Caki2 (cell line): ENCODE measurements around the gene TBC1D9B. TPM values are rescaled to one million over a fixed set of nuclear protein-coding genes. Genes with fewer than 3 reads are reported as not detected.
A peak's percentile ranks its signal among the peaks of the same experiment; 100 is the strongest.
"Not testable (repeated sequence)": the region's sequence is repeated elsewhere in the genome, so short reads cannot be mapped to it uniquely, and the experiment has no call there.

Source experiments
- DNase-seq: peaks from one replicate; pipeline ENCODE4 v3.0.0-alpha.2; 2015; ENCODE audit warnings: low read depth
- in situ Hi-C: cut with HindIII; loops from 2 replicates; pipeline ENCODE4 v1.10.0; 2016; ENCODE audit warnings: low sequenced_read_pairs, low pct_unique_long_range_greater_than_20kb, mixed read lengths
- total RNA-seq: library from RNA; depleted of rRNA; stranded (reverse); fragments of >200 nt; shearing (Covaris generic); gene quantifications from 2 replicates; pipeline ENCODE4 v1.2.3, GENCODE V29; 2014; ENCODE audit warnings: low replicate concordance

The TBC1D9B gene
- total RNA-seq, 1 experiment from 2014 or later, result 87.3 TPM

DNA sequence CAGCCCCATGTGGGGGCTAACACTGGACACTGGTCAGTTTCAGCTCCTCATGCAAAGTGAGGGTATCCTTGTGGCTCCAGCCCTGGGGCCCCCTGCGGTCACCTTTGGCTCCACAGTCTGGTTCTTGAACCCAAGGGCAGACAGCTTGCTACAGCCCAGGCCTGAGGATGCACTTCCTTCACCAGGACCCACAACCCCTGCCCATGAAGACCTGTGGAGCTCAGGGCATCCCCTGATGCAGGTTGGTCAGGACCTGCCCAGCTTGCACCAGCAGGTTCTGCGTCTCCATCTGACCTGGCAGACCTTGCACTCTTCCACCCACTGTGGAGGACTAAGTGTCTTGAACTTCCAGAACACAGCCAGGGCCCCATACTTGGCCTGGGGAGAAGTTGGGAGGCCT is 45.4 kb downstream of the TBC1D9B start:
- in situ Hi-C loops, result no loop called here
- no peak for DNase-seq

DNA sequence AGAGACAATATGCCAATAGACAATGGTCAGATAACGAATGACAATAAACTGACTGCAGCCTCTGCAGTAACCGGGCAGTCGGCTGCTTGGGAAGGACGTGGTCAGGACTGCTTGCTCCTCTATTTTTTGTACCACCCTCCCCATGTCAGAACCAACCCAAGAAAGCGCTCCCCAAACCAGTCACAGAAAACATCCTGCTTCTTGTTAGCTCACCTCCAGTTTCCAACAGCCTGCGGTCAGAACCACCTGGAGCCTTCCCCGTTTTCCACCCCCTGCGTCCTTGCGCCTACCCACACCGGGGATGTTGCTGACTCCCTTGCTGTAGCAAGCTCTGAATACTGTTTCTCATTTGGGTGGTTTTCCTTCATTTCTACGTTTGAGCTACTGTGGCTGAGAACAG is 47.4 kb downstream of the TBC1D9B start:
- DNase-seq, result no peak
- in situ Hi-C loops, result no loop called here

DNA sequence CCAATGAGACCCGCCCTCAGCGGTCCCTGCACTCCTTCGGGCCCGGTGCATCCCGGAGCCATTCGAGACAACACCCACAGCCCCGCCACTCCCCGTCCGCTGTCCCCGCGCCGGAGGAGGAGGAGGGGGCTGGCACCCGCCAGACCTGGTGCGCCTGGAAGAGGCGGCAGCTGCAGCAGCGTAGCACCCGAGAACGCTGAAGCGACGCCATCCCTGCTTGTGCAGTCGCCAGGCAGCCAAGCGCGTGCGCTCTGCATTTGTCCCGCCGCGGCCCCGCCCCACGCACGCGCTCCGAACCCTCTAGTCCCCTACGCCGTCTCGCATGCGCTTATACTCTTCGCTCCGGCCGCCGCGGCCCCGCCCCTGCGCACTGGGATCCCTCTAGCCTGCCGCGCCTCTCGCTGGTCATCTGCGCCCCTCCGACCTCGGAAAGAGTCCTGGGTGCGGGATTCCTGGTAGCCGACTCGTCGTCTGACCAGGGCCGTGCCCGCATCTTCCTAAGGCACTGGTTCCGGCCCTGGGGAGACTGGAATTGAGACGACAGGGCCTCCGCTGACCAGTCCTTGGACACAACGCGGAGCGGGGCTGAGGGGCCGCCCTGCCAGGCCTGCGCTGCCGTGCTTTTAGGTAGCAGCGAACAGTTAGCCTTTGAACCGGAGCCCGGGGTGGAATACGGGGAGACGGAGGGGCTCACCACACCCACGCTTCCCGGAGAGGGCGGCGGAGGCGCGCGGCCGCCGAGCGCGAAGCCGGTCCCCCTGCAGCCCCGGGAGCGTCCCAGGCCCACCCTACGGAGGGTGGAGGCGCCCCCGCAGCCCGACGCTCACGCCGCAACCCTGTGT is 48.9 kb downstream of the TBC1D9B start, which contains the start of gene MRNIP:
Gene MRNIP (minus strand): TSS at position 232 of the 842 bp plus-strand sequence. CDS start 21 bp downstream, at position 211.
- in situ Hi-C loops, result no loop called here
- DNase-seq, result peak; percentile 94

DNA sequence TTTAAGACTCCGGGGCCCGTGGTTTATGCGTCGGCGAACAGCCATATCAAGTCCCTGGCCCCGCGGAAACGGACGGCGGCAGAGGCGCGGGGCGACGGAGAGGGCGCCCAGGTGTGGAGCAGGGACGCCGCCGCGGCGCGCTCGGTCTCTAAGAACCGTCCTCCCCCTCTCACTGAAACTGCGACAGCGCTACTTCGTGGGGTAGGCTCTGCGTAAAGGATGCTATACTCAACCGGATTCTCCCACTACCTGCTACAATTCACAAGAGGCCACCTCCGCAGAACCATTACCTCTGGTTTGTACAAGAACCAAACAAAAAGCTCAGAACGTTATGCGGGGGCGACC is 49.5 kb downstream of the TBC1D9B start:
- DNase-seq, result no peak
- in situ Hi-C loops, result no loop called here

DNA sequence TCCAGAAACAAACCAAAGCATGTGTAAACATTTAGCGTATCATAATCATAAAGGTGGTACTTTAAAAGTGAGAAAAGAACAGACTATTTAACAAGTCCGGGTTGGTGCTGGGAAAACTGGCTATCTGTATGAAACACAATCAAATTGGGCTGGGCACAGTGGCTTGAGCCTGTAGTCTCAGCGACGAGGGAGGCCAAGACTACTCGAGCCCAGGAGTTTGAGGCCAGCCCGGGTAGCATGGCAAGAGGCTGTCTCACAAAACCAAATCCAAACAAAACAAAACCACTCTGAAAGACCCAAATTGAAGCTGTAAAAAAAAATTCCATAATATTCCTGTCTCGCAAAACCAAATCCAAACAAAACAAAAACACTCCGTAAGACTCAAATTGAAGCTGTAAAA is 53.3 kb downstream of the TBC1D9B start:
- in situ Hi-C loops, result no loop called here
- no peak for DNase-seq

DNA sequence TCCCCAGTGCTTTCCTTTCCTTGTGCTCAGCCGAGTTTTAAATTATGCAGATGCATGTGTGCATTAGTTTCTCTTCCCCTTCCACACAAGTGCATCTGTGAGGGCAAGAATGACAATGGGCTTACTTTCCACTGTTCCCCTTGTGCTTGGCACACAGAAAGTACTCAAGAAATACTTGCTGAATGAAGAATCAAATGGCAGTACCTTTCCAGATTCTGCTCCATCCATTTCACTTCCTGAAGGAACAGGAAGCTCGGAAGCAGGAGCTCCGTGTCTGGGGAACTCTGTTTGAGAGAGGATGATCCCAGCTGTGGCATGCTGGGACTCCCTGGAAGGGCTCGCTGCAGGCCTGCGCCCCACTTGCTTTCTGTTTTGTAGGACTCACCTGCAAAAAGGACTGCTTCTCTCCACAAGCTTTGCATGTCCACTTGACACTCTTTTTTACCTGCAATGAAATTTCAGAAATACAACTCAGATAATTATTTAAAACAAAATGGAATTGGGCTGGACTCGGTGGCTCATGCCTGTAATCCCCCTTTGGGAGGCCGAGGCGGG is 54.6 kb downstream of the TBC1D9B start:
- DNase-seq, result no peak

DNA sequence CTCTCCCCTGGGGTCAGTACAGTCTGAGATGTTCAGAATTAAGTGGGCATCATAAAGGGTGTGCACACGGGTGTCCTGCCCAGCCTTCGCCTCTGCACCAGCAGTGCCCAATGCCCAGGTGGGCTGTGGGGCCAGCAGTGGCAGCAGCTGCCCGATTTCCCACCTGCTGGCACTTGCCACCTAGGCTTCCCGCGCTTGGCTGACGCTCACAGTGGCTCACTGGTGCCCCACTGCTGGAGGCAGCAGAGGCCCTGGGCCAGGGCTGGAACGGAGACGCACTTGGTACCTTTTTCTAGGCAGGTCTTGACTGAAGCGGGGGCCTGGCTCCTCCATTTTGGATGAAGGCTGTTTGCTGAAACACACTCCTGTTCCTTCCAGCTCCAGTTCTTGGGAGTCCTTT is 66.1 kb downstream of the TBC1D9B start:
- in situ Hi-C loops, result no loop called here
- no peak for DNase-seq

More for the DNA sequence above, 54.6 kb downstream of the TBC1D9B start:
- in situ Hi-C loops, result no loop called here

DNA sequence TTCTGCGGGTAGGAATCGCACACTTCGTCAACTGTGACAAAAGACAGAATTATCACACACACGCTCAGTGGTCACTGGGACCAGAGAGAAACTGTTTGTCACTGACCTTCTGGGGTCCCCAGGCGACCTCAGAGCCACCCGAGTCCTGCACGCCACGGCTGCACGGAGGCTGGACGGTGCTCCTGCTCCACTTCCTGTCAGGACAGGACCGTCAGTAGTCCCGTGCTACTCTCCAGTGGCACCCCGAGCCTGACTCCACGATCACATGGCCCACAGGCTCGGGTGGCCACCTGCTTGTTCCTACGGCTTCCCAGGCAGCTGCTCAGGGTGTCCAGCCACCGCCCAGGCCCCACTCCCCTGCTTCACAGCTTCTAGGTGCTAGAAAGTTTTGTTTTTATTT is 66.9 kb downstream of the TBC1D9B start:
- in situ Hi-C loops, result no loop called here
- DNase-seq, result no peak

DNA sequence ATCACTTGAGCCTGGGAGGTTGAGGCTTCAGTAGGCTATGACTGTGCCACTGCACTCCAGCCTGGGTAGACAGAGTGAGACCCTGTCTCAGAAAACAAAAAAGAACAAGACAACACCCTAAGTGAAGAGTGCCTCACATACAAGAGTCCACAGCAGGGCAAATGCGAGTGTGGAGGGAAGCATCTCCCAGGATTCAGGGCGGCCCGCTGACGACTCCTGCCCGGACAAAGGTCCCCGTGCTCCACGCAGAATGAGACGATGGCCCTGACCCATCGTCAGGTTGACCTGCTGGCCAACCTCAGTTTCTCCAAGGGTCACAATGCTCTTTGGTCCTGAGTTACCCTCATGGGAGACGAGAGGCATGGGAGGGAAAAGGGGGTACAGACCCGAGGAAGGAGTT is 67.4 kb downstream of the TBC1D9B start:
- DNase-seq, result no peak
- in situ Hi-C loops, result no loop called here

DNA sequence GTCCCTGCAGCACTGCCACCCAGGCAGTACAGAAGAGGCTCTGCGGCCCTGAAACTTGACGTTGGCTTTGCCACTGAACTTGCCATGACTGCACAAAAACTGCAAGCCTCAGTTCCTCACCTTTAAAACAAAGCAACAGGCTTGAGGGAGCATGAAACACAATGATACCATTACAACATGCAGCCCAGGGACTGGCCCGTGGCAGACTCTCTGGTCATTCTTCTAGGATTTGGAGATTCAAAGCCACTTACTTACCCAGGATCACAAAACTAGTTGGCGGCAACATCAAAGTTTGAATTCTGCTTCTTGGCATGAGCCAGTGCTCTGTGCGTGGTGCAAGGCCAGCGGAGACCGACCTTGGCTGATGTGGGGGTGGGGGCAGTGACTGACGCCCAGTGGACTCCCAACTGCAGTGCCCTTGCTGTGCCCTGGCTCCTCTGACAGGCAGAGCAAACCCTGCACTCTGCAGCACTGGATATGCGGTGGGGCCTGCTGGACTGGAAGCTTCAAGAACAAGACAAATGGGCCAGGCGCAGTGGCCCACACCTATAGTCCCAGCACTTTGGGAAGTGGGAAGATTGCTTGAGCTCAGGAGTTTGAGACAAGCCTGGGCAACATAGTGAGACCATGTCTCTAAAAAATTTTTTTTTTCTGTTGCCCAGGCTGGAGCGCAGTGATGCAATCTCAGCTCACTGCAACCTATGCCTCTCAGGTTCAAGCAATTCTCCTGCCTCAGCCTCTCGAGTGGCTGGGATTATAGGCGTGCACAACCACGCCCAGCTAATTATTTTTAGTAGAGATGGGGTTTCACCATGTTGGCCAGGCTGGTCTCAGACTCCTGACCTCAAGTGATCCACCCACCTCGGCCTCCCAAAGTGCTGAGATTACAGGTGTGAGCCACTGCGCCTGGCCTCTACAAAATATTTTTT is 68.1 kb downstream of the TBC1D9B start:
- in situ Hi-C loops, result no loop called here
- DNase-seq, result peak; percentile 63

DNA sequence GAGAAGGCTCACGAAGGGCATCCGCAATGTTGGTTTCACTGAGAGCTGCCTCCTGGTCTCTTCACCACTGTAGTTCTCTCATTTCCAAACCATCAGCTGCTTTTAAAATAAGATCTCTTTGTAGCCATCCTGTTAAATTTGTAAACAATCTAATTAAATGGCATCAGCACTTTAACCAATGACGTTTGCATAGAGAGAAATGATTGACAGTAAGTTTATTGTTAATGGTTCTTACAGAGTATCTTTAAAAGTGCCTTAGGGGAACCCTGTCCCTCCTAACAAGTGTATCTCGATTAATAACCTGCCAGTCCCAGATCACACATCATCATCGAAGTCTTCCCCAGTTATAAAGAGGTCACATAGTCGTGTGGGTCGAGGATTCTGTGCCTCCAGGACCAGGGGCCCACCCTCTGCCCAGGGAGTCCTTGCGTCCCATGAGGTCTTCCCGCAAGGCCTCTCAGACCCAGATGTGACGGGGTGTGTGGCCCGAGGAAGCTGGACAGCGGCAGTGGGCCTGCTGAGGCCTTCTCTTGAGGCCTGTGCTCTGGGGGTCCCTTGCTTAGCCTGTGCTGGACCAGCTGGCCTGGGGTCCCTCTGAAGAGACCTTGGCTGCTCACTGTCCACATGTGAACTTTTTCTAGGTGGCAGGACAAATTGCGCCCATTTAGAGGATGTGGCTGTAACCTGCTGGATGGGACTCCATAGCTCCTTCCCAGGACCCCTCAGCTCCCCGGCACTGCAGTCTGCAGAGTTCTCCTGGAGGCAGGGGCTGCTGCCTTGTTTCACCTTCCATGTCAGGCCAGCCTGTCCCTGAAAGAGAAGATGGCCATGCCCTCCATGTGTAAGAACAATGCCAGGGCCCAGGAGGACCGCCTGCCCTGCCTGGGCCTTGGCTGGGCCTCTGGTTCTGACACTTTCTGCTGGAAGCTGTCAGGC is 70.4 kb downstream of the TBC1D9B start:
- peak; percentile 60 for DNase-seq
- in situ Hi-C loops, result no loop called here

DNA sequence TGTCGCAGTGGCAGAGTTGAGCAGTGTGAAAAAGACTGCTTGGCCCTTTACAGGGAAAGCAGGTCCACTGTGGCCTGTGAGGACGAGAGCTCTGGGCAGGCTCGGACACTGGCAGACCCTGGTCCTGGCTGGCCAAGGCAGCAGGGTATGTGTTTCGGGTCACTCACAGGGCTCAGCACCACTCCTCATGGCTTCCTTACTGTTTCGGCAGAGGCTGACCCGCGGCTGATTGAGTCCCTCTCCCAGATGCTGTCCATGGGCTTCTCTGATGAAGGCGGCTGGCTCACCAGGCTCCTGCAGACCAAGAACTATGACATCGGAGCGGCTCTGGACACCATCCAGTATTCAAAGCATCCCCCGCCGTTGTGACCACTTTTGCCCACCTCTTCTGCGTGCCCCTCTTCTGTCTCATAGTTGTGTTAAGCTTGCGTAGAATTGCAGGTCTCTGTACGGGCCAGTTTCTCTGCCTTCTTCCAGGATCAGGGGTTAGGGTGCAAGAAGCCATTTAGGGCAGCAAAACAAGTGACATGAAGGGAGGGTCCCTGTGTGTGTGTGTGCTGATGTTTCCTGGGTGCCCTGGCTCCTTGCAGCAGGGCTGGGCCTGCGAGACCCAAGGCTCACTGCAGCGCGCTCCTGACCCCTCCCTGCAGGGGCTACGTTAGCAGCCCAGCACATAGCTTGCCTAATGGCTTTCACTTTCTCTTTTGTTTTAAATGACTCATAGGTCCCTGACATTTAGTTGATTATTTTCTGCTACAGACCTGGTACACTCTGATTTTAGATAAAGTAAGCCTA is 71.3 kb downstream of the TBC1D9B start:
- DNase-seq, result peak; percentile 70
- in situ Hi-C loops, result no loop called here

DNA sequence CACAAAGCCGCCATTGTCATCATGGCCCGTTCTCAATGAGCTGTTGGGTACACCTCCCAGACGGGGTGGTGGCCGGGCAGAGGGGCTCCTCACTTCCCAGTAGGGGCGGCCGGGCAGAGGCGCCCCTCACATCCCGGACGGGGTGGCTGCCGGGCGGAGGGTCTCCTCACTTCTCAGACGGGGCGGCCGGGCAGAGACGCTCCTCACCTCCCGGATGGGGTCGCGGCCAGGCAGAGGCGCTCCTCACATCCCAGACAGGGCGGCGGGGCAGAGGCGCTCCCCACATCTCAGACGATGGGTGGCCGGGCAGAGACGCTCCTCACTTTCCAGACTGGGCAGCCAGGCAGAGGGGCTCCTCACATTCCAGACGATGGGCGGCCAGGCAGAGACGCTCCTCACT is 72.8 kb downstream of the TBC1D9B start:
- DNase-seq, in situ Hi-C loops: not testable (repeated sequence)

DNA sequence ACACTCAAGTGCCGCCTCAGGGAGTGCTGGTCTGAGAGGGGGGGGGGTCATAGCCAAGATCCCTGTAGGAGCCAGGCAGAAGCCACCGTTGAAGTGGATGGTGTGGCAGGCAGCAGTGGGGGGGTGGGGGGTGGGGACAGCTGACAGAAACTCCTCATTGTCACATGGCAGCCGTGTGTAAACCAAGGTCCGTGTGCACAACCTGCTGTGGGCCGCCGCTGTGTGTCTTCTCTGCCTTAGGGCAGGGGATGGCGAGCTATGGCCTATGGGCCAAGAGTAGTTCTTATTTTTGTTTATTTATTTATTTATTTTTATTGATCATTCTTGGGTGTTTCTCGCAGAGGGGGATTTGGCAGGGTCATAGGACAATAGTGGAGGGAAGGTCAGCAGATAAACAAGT is 73.6 kb downstream of the TBC1D9B start:
- in situ Hi-C loops, result no loop called here
- no peak for DNase-seq

DNA sequence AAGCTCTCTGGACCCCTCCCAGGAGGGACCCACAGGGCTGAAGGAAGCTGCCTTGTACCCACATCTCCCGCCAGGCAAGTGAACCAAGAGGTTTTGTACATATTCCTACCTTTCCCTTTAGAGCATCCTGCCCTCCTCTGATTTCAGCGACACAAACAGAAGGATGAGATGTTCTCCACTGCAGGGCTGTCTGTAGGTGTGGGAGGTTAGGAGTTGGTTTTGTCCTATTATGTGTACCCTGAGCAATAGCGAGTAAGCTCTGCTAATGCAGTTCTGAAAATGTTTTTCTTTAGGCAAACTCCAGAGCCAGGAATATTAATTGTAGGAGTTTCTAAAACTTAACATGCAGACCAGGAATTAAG is 74.0 kb downstream of the TBC1D9B start:
- no peak for DNase-seq
- in situ Hi-C loops, result no loop called here

DNA sequence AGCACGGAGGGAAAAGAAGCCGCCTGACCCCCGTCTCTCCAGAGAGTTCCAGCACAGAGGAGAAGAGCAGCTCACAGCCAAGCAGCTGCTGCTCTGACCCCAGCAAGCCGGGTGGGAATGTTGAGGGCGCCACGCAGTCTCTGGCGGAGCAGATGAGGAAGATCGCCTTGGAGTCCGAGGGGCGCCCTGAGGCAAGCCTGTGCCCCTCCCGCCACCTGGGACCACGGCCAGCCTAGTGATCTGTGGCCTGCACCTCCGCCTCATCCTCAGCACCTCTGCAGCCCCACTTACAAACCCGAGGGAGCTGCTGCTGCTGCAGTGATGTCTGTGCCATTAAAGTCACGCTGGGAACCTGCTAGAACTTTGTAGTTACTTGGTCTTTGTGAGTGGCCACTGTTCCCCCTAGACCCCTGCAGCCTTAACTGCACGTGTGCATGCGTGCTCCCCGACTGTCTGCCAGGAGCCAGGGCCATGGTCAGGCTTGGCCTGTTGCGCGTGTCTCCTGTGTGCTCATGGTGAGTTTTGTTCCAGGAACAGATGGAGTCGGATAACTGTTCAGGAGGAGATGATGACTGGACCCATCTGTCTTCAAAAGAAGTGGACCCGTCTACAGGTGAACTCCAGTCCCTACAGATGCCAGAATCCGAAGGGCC is 74.5 kb downstream of the TBC1D9B start:
- peak; percentile 35 for DNase-seq
- in situ Hi-C loops, result no loop called here
